ENCODE measurements around the gene PELI2.
A peak's percentile ranks its signal among the peaks of the same experiment; 100 is the strongest.

The PELI2 gene

DNA sequence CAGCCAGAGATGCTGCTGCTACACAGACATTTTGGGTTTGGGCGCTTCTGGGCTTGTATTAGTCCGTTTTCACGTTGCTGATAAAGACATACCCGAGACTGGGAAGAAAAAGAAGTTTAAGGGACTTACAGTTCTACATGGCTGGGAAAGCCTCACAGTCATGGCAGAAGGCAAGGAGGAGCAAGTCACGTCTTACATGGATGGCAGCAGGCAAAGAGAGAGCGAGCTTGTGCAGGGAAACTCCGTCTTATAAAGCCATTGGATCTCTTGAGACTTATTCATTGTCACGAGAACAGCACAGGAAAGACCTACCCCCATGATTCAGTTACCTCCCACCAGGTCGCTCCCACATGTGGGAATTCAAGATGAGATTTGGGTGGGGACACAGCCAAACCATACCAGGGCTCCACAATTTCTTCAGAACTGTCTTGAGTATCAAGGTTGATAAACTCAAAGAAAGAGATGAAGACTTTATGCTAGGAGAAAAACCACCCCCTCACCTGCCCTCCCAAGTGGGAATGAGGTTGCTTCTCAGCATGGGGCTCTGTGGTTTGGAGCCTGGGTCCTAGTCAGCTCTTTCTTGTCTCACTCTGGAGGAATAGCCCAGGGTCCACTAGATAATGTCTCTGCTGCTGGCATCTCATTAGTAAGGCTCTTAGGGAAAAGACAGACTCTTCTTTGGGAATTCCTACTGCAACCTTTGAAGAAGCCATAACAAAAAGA is 200.3 kb downstream of the PELI2 start:
- no peak for DNase-seq

GRCh38 chr14:56321861-56322260 is 203.7 kb downstream of the PELI2 start:
- no peak for DNase-seq

DNA sequence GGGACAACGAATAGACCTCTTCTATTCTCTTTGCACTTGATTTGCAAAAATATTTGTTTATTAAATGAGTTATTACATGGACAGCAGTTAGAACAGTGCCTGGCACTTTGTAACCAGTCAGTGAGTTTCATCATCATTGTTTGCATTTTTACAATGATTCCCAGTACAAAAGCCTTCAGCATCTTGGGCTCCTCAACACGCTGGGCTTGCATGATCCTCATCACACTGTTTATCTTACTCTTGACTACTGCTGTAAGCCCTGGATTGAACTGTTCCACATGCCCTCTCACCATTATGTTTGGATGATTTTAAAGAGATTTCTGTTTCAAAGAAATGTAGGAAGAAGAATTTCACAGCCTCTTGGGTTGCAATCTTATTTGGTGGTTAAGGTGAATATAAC is 204.3 kb downstream of the PELI2 start:
- DNase-seq, result no peak

GRCh38 chr14:56324454-56324853 is 206.2 kb downstream of the PELI2 start:
- DNase-seq, result no peak

- no peak for DNase-seq
Measured at GRCh38 chr14:56324856-56325699, 206.9 kb downstream of the PELI2 start.

DNA sequence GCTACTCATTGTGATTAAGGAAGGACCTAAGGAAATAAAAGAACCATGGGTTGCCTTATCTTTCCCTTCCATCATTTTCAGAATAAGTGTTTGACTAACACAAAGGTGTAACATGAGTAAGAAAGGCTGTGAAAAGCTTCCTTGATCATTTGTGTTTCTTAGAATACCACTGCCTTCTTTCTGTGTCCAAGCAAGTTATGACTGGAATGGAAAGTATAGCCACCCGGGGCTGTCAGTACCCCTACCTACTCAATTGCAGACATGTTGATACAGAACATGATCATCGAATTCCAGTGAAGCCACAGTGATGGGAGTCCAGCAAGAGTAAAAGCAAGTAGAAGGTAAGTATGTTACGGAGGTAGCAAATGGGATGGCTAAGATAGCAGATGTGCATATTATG is 209.8 kb downstream of the PELI2 start:
- no peak for DNase-seq

- no peak for DNase-seq
Measured at GRCh38 chr14:56331592-56332216, 213.5 kb downstream of the PELI2 start.

DNA sequence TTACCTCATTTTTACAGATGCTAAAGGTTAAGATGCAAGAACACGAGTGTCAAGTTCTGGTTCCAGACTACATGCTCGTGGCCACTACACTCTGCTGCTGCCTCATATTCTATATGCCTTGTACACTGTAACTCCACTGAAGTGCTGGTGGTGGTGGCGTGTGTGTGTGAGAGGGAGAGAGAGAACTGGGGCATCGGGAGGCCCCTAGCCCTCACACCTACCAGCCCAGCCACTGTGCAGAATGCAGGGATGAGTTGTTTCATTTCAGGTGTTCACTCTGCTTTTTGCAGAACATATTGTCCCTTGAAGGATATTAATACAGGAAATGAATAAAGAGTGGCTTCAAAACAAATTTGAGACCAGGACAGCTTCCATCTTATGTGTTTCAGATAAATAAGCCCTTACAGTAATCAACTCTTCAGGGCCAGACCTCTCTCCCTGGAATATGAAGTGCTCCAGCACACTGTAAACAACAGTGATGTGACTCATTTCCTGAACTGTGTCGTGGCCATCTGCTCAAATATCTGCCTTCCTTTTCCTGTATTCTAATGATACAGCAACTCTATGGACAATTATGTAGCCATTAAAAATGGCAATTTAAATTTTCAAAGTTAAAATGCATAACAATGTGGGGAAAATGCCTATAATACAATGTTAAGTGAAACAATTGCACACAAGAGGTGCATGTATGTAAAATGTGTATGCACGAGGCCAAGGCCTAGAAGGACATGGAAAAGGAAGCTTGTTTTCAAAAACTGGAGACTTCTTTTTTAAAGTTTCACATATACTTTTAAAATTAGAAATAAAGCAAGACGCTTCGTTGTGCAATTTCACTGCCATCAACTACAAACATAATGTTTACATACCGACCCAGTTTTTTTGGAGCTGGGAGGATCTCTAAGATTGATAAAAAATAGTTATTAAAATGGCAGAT is 215.4 kb downstream of the PELI2 start:
- DNase-seq, result no peak

DNA sequence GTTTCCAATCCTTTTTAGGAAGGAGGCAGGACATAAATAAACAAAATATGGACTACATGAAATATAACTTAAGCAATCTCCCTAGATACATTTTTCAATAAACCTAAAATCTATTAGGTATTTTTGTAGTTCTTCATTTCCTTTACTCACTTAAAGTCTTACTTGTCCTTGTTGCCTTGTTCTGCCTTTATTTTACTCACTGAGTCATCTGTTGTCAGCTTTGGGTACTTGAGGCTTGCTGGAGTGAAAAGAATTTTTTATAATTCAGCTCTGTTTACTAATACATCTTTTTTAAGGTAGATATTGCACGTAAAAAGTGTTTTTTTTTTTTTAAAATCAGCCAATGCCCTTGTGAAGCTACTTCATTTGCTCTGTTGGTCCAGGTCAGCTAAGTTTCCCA is 216.2 kb downstream of the PELI2 start:
- no peak for DNase-seq

DNA sequence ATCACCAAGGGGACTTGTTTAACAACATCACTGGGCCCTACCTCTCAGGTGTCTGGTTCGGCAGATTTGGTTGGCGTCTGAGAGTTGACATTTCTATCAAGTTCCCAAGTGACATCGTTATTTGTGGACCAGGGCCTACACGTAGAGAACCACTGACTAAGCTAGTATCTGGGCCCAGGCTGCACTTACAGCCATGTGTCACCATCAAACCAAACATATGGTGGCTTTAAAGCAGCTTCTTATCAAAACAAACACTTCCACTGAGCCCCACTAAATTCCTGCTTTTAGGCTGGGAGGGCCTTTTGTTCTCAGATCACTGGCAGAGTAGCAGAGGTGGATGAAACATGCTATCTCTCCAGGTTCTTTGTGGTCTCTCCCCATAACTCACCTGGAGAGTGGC is 220.5 kb downstream of the PELI2 start:
- no peak for DNase-seq

DNA sequence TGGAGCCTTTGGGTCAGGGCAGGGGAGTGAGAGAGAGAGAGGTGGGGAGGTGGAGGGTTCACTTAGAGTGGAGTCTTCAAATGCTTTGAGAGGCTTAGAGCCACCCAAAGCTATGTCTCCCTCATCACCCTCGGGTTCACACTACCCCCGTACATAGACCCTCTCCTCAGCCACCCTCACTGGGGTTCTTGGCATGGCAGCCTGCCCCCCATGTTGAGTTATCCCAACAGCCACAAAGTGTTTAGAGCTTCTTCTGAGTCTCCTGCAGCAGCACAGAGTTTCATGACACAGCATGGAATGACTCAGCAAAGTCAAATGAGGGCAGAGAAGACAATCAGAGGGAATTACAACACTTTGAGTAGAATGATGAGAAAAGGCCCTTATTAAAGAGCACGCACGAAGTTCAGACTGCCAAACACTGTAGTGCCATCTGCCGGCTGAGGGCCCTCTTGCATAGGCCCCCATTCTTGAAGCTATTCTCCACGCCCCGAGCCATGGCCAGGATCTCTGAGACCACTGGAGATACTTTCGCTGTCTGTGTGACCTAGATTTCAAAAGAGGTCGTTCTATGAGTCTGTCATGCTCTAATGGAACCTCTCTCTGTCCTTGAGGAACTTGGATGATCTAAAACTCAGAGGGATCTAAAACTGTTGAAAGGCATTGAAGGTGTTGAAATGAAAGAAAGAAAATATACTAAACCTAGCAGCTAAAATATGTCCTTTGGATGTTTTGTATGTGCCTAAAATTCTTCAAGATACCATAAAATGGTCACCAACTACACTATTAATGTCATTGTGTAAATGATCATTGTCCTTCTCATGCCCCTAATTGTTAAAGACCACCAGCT is 221.9 kb downstream of the PELI2 start:
- DNase-seq, result peak; percentile 85

- no peak for DNase-seq
Measured at GRCh38 chr14:56340932-56341331, 222.7 kb downstream of the PELI2 start.

DNA sequence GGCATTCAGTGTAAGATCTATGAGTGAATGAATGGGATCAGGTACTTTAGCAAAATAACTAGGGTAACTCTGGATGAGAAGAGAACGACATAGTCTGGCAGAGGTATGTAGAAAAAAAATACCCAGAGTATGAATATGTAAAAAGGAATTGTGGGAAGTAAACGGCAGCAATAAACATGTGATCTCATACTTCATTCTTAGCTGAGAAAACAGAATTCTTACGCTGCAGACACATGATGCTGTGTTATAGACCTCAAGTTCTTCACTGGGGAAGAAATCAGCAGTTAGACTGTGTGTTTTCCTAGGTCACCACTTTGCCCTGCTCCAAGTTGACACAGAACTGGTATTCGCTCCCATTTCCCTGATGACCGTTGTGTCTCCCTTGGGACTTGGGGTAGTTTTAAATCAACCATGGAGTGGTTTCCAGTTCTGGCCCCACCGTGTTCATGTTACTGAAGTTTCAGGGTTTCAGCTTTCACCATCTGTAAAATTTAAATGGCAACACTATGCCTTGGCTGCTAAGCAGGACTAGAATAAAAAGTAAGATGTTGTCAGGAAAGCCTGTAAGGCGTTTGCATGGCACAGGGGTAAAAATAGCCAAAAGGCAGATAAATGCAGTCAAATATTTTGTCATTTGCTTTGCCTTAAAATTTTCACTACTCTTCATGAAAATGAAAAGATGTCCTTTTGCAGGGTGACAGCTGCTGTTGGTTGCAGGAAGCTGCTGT is 223.7 kb downstream of the PELI2 start:
- DNase-seq, result no peak

- no peak for DNase-seq
Measured at GRCh38 chr14:56342494-56342942, 224.3 kb downstream of the PELI2 start.

DNA sequence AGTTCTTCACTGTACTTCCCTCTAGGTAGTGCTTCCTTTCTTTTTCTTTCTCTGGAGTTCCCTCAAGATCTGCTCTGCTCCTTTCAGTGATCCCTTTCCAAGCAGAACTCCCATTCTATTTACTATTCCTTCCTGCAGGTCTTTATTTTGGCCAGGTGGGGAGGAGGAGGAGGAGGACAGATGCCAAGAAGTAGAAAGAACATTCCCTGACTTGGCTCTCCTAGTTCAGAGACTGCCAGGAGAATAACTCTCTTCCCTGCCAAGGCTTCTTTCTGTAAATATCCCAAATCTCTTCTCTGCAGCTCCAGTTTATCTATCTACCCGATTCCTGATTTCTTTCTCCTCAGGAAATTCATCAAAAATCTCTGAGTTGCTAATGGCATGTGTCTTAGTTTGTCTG is 231.7 kb downstream of the PELI2 start:
- no peak for DNase-seq

Data from eye (tissue), 1 donor.